KMS-11 (cell line): ENCODE measurements around the gene CNPPD1.

ENCODE experiments used
- H2AFZ ChIP-seq: fragments of 200-600 bp; sonication (generic); 2 replicates; pipeline ENCODE4 v1.6.1; 2016; ENCODE audit warnings: antibody characterized with exemption, mixed run types, low read depth
- H3K27ac ChIP-seq: fragments of 200-600 bp; sonication (generic); 2 replicates; pipeline ENCODE4 v1.6.1; 2016; ENCODE audit warnings: mild to moderate bottlenecking, mixed run types
- H3K27me3 ChIP-seq: fragments of 200-600 bp; sonication (generic); 2 replicates; pipeline ENCODE4 v1.6.1; 2017; ENCODE audit warnings: mild to moderate bottlenecking, low read depth, mixed run types, moderate library complexity; ENCODE audit not compliant: insufficient read depth
- H3K36me3 ChIP-seq: fragments of 200-600 bp; sonication (generic); 2 replicates; pipeline ENCODE4 v1.6.1; 2017; ENCODE audit warnings: mild to moderate bottlenecking, mixed run types; ENCODE audit not compliant: insufficient read depth
- H3K4me1 ChIP-seq: fragments of 200-600 bp; sonication (generic); 2 replicates; pipeline ENCODE4 v1.6.1; 2016; ENCODE audit warnings: mild to moderate bottlenecking, low read depth, mixed run types; ENCODE audit not compliant: poor library complexity, severe bottlenecking
- H3K4me2 ChIP-seq: fragments of 200-600 bp; sonication (generic); 2 replicates; pipeline ENCODE4 v1.7.0; 2016; ENCODE audit warnings: mild to moderate bottlenecking, mixed run types
- H3K4me3 ChIP-seq: fragments of 200-600 bp; sonication (generic); IDR thresholded peaks from 2 replicates; pipeline ENCODE4 v1.6.1; 2017; ENCODE audit warnings: low read depth, low read length, mixed read lengths; ENCODE audit not compliant: insufficient read depth
- H3K79me2 ChIP-seq: fragments of 200-600 bp; sonication (generic); 2 replicates; pipeline ENCODE4 v1.6.1; 2016; ENCODE audit warnings: low read depth, mixed run types; ENCODE audit not compliant: insufficient read depth
- H3K9ac ChIP-seq: fragments of 200-600 bp; sonication (generic); 2 replicates; pipeline ENCODE4 v1.6.1; 2016; ENCODE audit warnings: mild to moderate bottlenecking, mixed run types
- H4K20me1 ChIP-seq: fragments of 200-600 bp; sonication (generic); 2 replicates; pipeline ENCODE4 v1.6.1; 2016; ENCODE audit warnings: mild to moderate bottlenecking, mixed run types; ENCODE audit not compliant: insufficient read depth
- CTCF ChIP-seq: fragments of 200-600 bp; sonication (generic); conservative IDR thresholded peaks from 2 replicates; pipeline ENCODE4 v1.6.1; 2017; ENCODE audit warnings: low read depth, mild to moderate bottlenecking, antibody characterized with exemption, low read length, moderate library complexity, mixed read lengths

Gene CNPPD1

GRCh38 chr2:219180961-219181360, 4.2 kb upstream of the CNPPD1 start:
- Histone ChIP-seq H3K4me1 (peaks cover 9% of the 10 kb centered on the region), H2AFZ (no peak overlapping the region), H3K4me2 (no peak overlapping the region), H3K27me3 (no peaks in the 10 kb centered on the region), H3K79me2 (peaks cover 22% of the 10 kb centered on the region; the same call in 1 of the 2 replicates), H3K36me3 (no peaks in the 10 kb centered on the region), H3K27ac (no peak overlapping the region), H3K4me3 (no peak overlapping the region), H4K20me1 (no peaks in the 10 kb centered on the region), H3K9ac (no peak overlapping the region)
- no peak for TF ChIP-seq CTCF

- Histone ChIP-seq H2AFZ (no peak overlapping the region), H3K79me2 (peaks cover 29% of the 10 kb centered on the region; the same call in 1 of the 2 replicates), H3K36me3 (no peaks in the 10 kb centered on the region), H3K4me2 (peak overlapping the region; percentile 98), H4K20me1 (no peaks in the 10 kb centered on the region), H3K4me3 (no peak overlapping the region), H3K4me1 (peaks cover 18% of the 10 kb centered on the region), H3K27ac (no peak overlapping the region), H3K27me3 (no peaks in the 10 kb centered on the region), H3K9ac (no peak overlapping the region)
- TF ChIP-seq CTCF, result no peak
Measured at GRCh38 chr2:219179601-219180465, 3.1 kb upstream of the CNPPD1 start.

GRCh38 chr2:219178377-219179175, 1.9 kb upstream of the CNPPD1 start:
- peaks cover 18% of the 10 kb centered on the region for H3K4me1 ChIP-seq
- peaks cover 29% of the 10 kb centered on the region; the same call in 1 of the 2 replicates for H3K79me2 ChIP-seq
- no peaks in the 10 kb centered on the region for H3K27me3 ChIP-seq
- H3K9ac ChIP-seq, result peak overlapping the region; percentile 59; the same call in 1 of the 2 replicates
- H3K27ac ChIP-seq, result no peak overlapping the region
- H4K20me1 ChIP-seq, result no peaks in the 10 kb centered on the region
- H2AFZ ChIP-seq, result peak overlapping the region; percentile 57
- TF ChIP-seq CTCF, result 0 out of 2 replicates have a peak, but pooled peaks have one; percentile 12
- H3K4me3 ChIP-seq, result peak overlapping the region; percentile 60
- no peaks in the 10 kb centered on the region for H3K36me3 ChIP-seq
- peak overlapping the region; percentile 98 for H3K4me2 ChIP-seq

GRCh38 chr2:219177552-219178376, 1.0 kb upstream of the CNPPD1 start, which contains the start of gene RETREG2:
TSS of gene RETREG2 (plus strand) at chr2:219178275. CDS start at chr2:219178353, 78 bp downstream.
- Histone ChIP-seq H4K20me1 (no peaks in the 10 kb centered on the region), H3K4me3 (peak within 1 kb of the TSS; percentile 60), H3K27ac (peak within 1 kb of the TSS; percentile 81), H3K79me2 (peaks cover 29% of the 10 kb centered on the region; the same call in 1 of the 2 replicates), H3K4me2 (peak within 1 kb of the TSS; percentile 98), H3K4me1 (peaks cover 18% of the 10 kb centered on the region), H3K9ac (peak within 1 kb of the TSS; percentile 59), H2AFZ (peak within 1 kb of the TSS; percentile 86), H3K27me3 (no peaks in the 10 kb centered on the region), H3K36me3 (no peaks in the 10 kb centered on the region)
- no peak for TF ChIP-seq CTCF
